Measurements from ENCODE around the gene STUM. TPM values are rescaled to one million over a fixed set of nuclear protein-coding genes. Genes with fewer than 3 reads are reported as not detected.

Gene STUM
- total RNA-seq, 1 donor from 2014 or later: 0.83 TPM

GRCh38 chr1:226599636-226600238, 51.2 kb downstream of the STUM start:
- H3K4me1 ChIP-seq: peaks cover 10% of the 10 kb centered on the region
- no peak for TF ChIP-seq CTCF (IDR thresholded peaks at IDR 0.05)
- no peaks in the 10 kb centered on the region for H3K36me3 ChIP-seq
- intact Hi-C loops (cut with DNase I): no loop called here
- no peak overlapping the region for H3K27ac ChIP-seq
- H3K4me3 ChIP-seq: no peak overlapping the region
- H3K27me3 ChIP-seq (ENCODE audit: low read depth): no peaks in the 10 kb centered on the region
- H3K9me3 ChIP-seq: no peaks in the 10 kb centered on the region
- DNase-seq (no peak), ATAC-seq (no peak)

- Histone ChIP-seq H3K27me3 (ENCODE audit: low read depth) (no peaks in the 10 kb centered on the region), H3K36me3 (no peaks in the 10 kb centered on the region), H3K9me3 (no peaks in the 10 kb centered on the region), H3K4me3 (no peak overlapping the region), H3K4me1 (peaks cover 10% of the 10 kb centered on the region), H3K27ac (no peak overlapping the region)
- ATAC-seq (no peak), DNase-seq (no peak)
- no peak for TF ChIP-seq CTCF (IDR thresholded peaks at IDR 0.05)
- intact Hi-C loops (cut with DNase I): no loop called here
Measured at GRCh38 chr1:226600254-226600653, 51.7 kb downstream of the STUM start.

GRCh38 chr1:226601456-226601855, 52.9 kb downstream of the STUM start:
- TF ChIP-seq CTCF (IDR thresholded peaks at IDR 0.05): no peak
- intact Hi-C loops (cut with DNase I): no loop called here
- Histone ChIP-seq H3K36me3 (no peaks in the 10 kb centered on the region), H3K4me1 (peaks cover 10% of the 10 kb centered on the region), H3K27me3 (ENCODE audit: low read depth) (no peaks in the 10 kb centered on the region), H3K27ac (no peak overlapping the region), H3K4me3 (no peak overlapping the region), H3K9me3 (no peaks in the 10 kb centered on the region)
- DNase-seq (no peak), ATAC-seq (no peak)

- ATAC-seq (peak in 1 of 2 donors; percentile 18), DNase-seq (no peak)
- Histone ChIP-seq H3K36me3 (no peaks in the 10 kb centered on the region), H3K27me3 (ENCODE audit: low read depth) (no peaks in the 10 kb centered on the region), H3K4me3 (no peak overlapping the region), H3K27ac (peak overlapping the region; percentile 8), H3K9me3 (no peaks in the 10 kb centered on the region), H3K4me1 (peaks cover 10% of the 10 kb centered on the region)
- intact Hi-C loops (cut with DNase I): no loop called here
- no peak for TF ChIP-seq CTCF (IDR thresholded peaks at IDR 0.05)
Measured at GRCh38 chr1:226602186-226603021, 53.8 kb downstream of the STUM start.

- DNase-seq: no peak
- TF ChIP-seq CTCF (IDR thresholded peaks at IDR 0.05): no peak
- Histone ChIP-seq H3K36me3 (no peaks in the 10 kb centered on the region), H3K9me3 (no peaks in the 10 kb centered on the region), H3K27me3 (ENCODE audit: low read depth) (no peaks in the 10 kb centered on the region), H3K4me3 (peak overlapping the region; percentile 1), H3K4me1 (peaks cover 10% of the 10 kb centered on the region), H3K27ac (peak overlapping the region; percentile 8)
- ATAC-seq: peak; percentile 33 to 60
- intact Hi-C loops (cut with DNase I): no loop called here
Measured at GRCh38 chr1:226603022-226603857, 54.7 kb downstream of the STUM start.
